Measurements from ENCODE around the gene SLC25A13.

SLC25A13 gene

GRCh38 chr7:96102096-96102811 lies 219.6 kb downstream of the SLC25A13 start:
- DNase-seq, result no peak

GRCh38 chr7:96100737-96101136 lies 221.2 kb downstream of the SLC25A13 start:
- DNase-seq, result no peak

- no peak for DNase-seq
These were observed 224.1 kb downstream of the SLC25A13 start for GRCh38 chr7:96097835-96098234.

GRCh38 chr7:96093435-96093834 lies 228.5 kb downstream of the SLC25A13 start:
- no peak for DNase-seq

GRCh38 chr7:96090756-96091155 lies 231.1 kb downstream of the SLC25A13 start:
- DNase-seq, result no peak

- no peak for DNase-seq
These were observed 232.4 kb downstream of the SLC25A13 start for GRCh38 chr7:96089511-96089910.

GRCh38 chr7:96088579-96088978 lies 233.3 kb downstream of the SLC25A13 start:
- DNase-seq, result no peak

- DNase-seq, result no peak
These were observed 235.9 kb downstream of the SLC25A13 start for GRCh38 chr7:96085953-96086352.

GRCh38 chr7:96084881-96085553 lies 236.9 kb downstream of the SLC25A13 start:
- DNase-seq, result no peak

GRCh38 chr7:96080027-96080426 lies 241.9 kb downstream of the SLC25A13 start:
- no peak for DNase-seq

GRCh38 chr7:96076350-96076707 lies 245.6 kb downstream of the SLC25A13 start:
- DNase-seq, result no peak

GRCh38 chr7:96075510-96076349 lies 246.2 kb downstream of the SLC25A13 start:
- DNase-seq, result peak in 50 of 56 donors; percentile 11 to 78 (median 50)

GRCh38 chr7:96074871-96075270 lies 247.0 kb downstream of the SLC25A13 start:
- no peak for DNase-seq

Data from nucleus accumbens (tissue), 56 donors.